IPS-11a (cell line): ENCODE measurements around the gene OTUD5.
"Not testable (repeated sequence)": the region's sequence is repeated elsewhere in the genome, so short reads cannot be mapped to it uniquely, and the experiment has no call there.

ENCODE experiments used
- H3K4me3 ChIP-seq: one replicate; pipeline ENCODE4 v1.5.1; 2013; ENCODE audit warnings: low read depth, low read length, control low read depth

The OTUD5 gene

GRCh38 chrX:48890934-48891401, 66.4 kb downstream of the OTUD5 start:
- H3K4me3 ChIP-seq: peak overlapping the region; percentile 8

DNA sequence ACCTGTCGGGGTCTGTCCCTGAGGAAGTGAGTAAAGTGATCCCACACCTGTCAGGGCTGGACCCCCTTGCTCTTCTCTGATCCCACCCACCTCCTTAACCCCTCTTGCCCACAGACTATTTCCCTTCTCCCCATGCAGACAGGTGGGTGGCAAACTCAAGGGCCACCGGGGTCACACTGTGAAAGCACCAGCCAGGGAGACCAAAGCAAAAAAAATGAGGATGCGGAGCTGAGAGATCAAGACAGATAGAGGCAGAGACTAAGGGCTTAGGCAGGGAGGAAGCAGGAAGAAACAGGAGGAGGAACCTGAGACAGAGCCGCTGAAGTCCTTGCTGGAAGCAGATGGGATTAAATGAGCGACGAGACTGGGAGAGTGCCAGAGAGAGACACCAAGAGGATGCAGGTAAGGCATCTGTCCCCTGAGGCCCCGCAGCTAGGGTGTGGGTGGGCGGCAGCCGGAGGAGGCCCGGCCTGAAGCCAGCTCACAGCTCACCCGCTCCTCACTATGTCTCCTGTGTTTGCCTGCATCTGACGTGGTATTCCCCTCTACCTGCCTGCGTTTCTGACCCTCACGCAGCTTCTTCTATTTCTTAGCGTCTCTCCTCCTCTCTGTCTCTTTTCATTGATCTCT, 67.0 kb downstream of the OTUD5 start:
- peak overlapping the region; percentile 8 for H3K4me3 ChIP-seq

- H3K4me3 ChIP-seq: not testable (repeated sequence)
These were observed 70.8 kb downstream of the OTUD5 start for GRCh38 chrX:48886586-48886985.

GRCh38 chrX:48883729-48884128, 73.7 kb downstream of the OTUD5 start:
- H3K4me3 ChIP-seq: no peak overlapping the region

DNA sequence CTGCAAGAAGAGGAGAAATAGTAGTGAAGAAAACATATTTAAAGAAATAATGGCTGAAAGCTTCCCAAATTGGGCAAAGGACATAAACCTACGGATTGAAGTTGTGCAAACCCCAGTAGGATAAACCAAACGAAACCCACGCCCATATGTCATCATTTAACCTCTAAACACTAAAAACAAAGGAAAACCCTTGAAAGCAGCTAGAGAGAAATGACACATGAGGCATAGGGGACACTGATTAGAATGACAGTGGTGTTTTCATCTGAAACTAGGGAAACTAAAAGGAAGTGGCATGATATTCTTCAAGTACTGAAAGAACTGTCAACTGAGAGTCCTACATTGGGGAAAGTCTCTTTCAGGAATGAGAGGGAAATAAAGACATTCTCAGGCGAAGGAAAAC, 80.5 kb downstream of the OTUD5 start:
- H3K4me3 ChIP-seq: not testable (repeated sequence)
